ENCODE results near the gene SLC30A2.

Gene SLC30A2

GRCh38 chr1:25996966-25997827 lies 48.7 kb downstream of the SLC30A2 start:
- DNase-seq (ENCODE audit: low spot score), result no peak

- DNase-seq (ENCODE audit: low spot score), result no peak
These were observed 51.3 kb downstream of the SLC30A2 start for GRCh38 chr1:25994402-25995150.

- no peak for DNase-seq (ENCODE audit: low spot score)
These were observed 52.5 kb downstream of the SLC30A2 start for GRCh38 chr1:25993197-25993951.

GRCh38 chr1:25992689-25993171 lies 53.2 kb downstream of the SLC30A2 start:
- no peak for DNase-seq (ENCODE audit: low spot score)

GRCh38 chr1:25991937-25992688 lies 53.8 kb downstream of the SLC30A2 start:
- DNase-seq (ENCODE audit: low spot score), result no peak

- no peak for DNase-seq (ENCODE audit: low spot score)
These were observed 55.1 kb downstream of the SLC30A2 start for GRCh38 chr1:25990702-25991395.

GRCh38 chr1:25990251-25990650 lies 55.7 kb downstream of the SLC30A2 start:
- no peak for DNase-seq (ENCODE audit: low spot score)

GRCh38 chr1:25989440-25990234 lies 56.3 kb downstream of the SLC30A2 start:
- no peak for DNase-seq (ENCODE audit: low spot score)

GRCh38 chr1:25987951-25988350 lies 58.0 kb downstream of the SLC30A2 start:
- DNase-seq (ENCODE audit: low spot score), result no peak
